NT2/D1 (cell line): ENCODE data around the gene ZMYND15.

Experiments used
- DNase-seq: peaks from one replicate; pipeline ENCODE4 v3.0.0-alpha.2; 2011; ENCODE audit warnings: low read depth, low spot score
- H3K27me3 ChIP-seq: 2 replicates; pipeline ENCODE4 v1.6.0; 2011; ENCODE audit warnings: mild to moderate bottlenecking; ENCODE audit not compliant: insufficient read length, insufficient read depth
- H3K36me3 ChIP-seq: 2 replicates; pipeline ENCODE4 v1.6.1; 2011; ENCODE audit warnings: mild to moderate bottlenecking, low read length, mixed read lengths; ENCODE audit not compliant: insufficient read depth, insufficient read length
- H3K4me1 ChIP-seq: 2 replicates; pipeline ENCODE4 v1.5.1; 2011; ENCODE audit not compliant: insufficient read depth, insufficient read length
- H3K4me3 ChIP-seq: 2 replicates; pipeline ENCODE4 v1.5.1; 2011; ENCODE audit warnings: low read depth; ENCODE audit not compliant: insufficient read length
- H3K9ac ChIP-seq: 2 replicates; pipeline ENCODE4 v1.6.0; 2011; ENCODE audit warnings: low read depth; ENCODE audit not compliant: insufficient read length
- H3K9me3 ChIP-seq: 2 replicates; pipeline ENCODE4 v1.5.1; 2011; ENCODE audit warnings: mild to moderate bottlenecking, low read length; ENCODE audit not compliant: insufficient read depth
- SUZ12 ChIP-seq: IDR thresholded peaks from 2 replicates; pipeline ENCODE4 v1.6.1; 2011; ENCODE audit not compliant: insufficient read length, insufficient read depth; ENCODE audit errors: extremely low read depth
- YY1 ChIP-seq: IDR thresholded peaks from 2 replicates; pipeline ENCODE4 v1.6.1; 2011; ENCODE audit not compliant: insufficient read length, insufficient read depth
- ZNF274 ChIP-seq: IDR thresholded peaks from 2 replicates; pipeline ENCODE4 v1.6.1; 2011; ENCODE audit warnings: mild to moderate bottlenecking, low read depth, low read length

Gene ZMYND15

DNA sequence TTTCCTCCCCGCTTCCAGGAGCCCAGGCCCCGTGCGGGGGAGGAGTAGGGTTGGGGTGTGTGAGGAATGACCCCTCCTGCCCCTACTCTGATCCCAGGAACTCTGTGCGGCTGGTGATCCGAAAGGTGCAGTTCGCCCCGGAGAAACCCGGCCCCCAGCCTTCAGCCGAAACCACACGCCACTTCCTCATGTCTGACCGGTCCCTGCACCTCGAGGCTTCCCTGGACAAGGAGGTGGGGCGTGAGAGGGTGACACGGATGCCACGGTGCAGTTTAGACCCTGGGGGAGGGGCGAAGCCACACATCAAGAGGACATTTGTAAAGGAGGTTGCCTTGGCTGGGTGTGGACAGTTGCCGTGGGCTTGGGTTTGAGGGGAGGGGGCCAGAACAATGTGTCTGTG is 21.8 kb upstream of the ZMYND15 start:
- Histone ChIP-seq H3K4me3 (no peak overlapping the region), H3K9me3 (no peaks in the 10 kb centered on the region), H3K4me1 (peaks cover 17% of the 10 kb centered on the region), H3K9ac (no peak overlapping the region), H3K36me3 (peaks cover 18% of the 10 kb centered on the region), H3K27me3 (no peaks in the 10 kb centered on the region)
- no peak for DNase-seq
- TF ChIP-seq YY1 (no peak), SUZ12 (no peak), ZNF274 (no peak)

DNA sequence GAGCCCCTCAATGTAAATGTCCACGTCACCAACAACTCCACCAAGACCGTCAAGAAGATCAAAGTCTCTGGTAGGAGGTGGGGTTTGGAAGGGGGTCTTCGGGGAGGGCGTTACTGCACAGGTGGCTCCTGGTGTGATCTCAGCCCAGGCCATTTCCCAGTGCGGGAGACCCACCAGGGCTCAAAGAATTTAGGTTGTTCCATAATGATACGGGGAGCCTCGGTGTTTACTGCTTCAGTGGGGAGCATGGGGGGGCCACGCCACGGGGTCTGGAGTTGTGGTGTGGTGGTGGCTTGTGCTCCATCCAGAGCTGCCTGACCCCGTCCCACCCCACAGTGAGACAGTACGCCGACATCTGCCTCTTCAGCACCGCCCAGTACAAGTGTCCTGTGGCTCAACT is 21.4 kb upstream of the ZMYND15 start:
- Histone ChIP-seq H3K27me3 (no peaks in the 10 kb centered on the region), H3K4me1 (peaks cover 17% of the 10 kb centered on the region), H3K9me3 (no peaks in the 10 kb centered on the region), H3K9ac (no peak overlapping the region), H3K36me3 (peaks cover 18% of the 10 kb centered on the region), H3K4me3 (no peak overlapping the region)
- no peak for TF ChIP-seq ZNF274
- no peak for TF ChIP-seq SUZ12
- DNase-seq = no peak

DNA sequence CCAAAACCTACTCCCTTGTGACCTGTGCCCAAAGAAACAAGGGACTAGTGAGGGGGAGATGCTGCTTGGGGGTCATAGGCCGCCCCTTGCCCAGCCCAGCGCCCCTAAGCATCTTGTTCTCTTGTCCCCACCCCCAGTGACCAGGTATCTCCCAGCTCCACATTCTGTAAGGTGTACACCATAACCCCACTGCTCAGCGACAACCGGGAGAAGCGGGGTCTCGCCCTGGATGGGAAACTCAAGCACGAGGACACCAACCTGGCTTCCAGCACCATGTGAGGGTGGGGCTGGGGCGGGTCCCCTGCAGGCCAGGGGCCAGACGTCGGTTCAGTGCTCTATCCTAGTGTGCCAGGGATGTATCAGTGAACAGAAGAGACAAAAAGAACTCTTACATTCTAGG is 20.5 kb upstream of the ZMYND15 start:
- H3K9ac ChIP-seq = no peak overlapping the region
- DNase-seq = no peak
- no peaks in the 10 kb centered on the region for H3K27me3 ChIP-seq
- H3K4me1 ChIP-seq = peaks cover 17% of the 10 kb centered on the region
- no peak for TF ChIP-seq SUZ12
- TF ChIP-seq YY1 = no peak
- TF ChIP-seq ZNF274 = no peak
- H3K4me3 ChIP-seq = no peak overlapping the region
- H3K36me3 ChIP-seq = peaks cover 18% of the 10 kb centered on the region
- no peaks in the 10 kb centered on the region for H3K9me3 ChIP-seq

DNA sequence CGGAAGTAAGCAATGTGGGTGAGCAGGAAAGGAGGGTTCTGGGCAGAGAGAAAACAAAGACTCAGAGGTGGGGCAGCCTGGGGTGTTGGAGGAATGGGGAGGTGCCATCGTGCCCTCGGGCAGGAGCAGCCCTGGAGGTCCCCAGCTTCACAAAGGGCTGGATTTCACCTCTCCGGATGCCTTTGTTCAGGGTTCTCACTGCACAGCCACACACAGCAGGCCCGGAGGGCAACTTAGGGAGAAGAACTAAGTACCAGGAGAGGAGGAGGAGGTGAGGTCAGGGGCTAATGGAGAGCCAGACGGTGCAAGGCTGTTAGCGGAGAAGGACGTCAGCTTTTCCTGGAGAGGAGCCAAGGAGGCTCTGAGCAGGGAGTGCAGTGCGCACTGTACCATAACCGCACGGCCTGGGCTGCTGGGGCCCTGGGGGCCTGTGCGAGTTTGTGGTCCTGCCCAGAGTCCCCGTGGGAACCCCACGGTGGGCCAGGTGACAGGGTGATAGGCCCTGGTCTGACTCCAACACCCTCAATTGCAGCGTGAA is 19.9 kb upstream of the ZMYND15 start:
- Histone ChIP-seq H3K9me3 (no peaks in the 10 kb centered on the region), H3K36me3 (peaks cover 18% of the 10 kb centered on the region), H3K9ac (peak overlapping the region; percentile 2), H3K27me3 (no peaks in the 10 kb centered on the region), H3K4me3 (no peak overlapping the region), H3K4me1 (peaks cover 17% of the 10 kb centered on the region)
- no peak for DNase-seq
- TF ChIP-seq YY1 (no peak), SUZ12 (no peak), ZNF274 (no peak)

DNA sequence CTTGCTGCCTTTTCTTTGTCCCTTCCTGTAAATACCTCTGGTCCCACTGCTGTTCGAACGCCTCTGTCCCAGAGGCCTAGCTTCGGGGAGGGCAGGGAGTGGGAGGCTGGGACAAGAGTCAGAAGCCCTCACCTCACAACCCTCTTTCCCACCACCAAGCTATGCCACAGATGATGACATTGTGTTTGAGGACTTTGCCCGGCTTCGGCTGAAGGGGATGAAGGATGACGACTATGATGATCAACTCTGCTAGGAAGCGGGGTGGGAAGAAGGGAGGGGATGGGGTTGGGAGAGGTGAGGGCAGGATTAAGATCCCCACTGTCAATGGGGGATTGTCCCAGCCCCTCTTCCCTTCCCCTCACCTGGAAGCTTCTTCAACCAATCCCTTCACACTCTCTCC is 18.8 kb upstream of the ZMYND15 start:
- TF ChIP-seq YY1 = no peak
- no peak for TF ChIP-seq SUZ12
- Histone ChIP-seq H3K4me1 (peaks cover 13% of the 10 kb centered on the region), H3K9ac (no peak overlapping the region), H3K36me3 (peaks cover 18% of the 10 kb centered on the region), H3K9me3 (no peaks in the 10 kb centered on the region), H3K27me3 (no peaks in the 10 kb centered on the region), H3K4me3 (no peak overlapping the region)
- no peak for DNase-seq

DNA sequence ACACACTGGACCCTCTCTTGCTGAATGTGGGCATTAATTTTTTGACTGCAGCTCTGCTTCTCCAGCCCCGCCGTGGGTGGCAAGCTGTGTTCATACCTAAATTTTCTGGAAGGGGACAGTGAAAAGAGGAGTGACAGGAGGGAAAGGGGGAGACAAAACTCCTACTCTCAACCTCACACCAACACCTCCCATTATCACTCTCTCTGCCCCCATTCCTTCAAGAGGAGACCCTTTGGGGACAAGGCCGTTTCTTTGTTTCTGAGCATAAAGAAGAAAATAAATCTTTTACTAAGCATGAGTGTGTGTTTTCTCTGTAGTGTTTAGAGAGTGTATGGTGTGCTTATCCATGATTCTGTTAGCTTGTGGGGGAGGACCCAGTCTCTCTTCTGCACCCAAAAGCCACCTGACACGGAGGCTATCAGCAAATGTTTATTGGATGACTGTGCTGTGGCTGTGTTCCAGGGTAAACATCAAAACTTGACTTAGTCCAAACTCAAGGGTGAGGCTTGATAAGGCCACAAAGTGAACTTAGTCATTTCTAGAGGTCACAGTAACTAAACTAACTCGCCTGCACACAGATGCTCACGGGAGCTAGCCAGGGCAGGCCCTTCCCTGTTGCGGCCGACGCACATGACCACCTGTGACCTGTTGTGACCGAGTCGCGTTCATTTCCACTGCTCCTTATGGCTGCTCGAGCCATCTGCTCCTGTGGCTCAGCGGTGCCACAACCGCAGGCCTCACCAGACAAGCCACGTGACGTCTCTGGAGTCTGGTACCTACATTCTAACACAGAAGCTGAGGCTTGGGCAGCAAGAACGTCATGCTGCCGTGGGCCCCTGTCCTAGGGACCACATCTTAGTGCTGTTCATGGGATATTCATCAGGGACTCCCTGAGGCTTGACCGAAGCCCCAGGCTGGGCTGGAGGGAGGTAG is 18.2 kb upstream of the ZMYND15 start:
- Histone ChIP-seq H3K9me3 (no peaks in the 10 kb centered on the region), H3K27me3 (no peaks in the 10 kb centered on the region), H3K36me3 (peaks cover 18% of the 10 kb centered on the region), H3K4me1 (peaks cover 13% of the 10 kb centered on the region), H3K4me3 (no peak overlapping the region), H3K9ac (no peak overlapping the region)
- DNase-seq = no peak
- no peak for TF ChIP-seq ZNF274
- TF ChIP-seq SUZ12 = no peak
- TF ChIP-seq YY1 = no peak

DNA sequence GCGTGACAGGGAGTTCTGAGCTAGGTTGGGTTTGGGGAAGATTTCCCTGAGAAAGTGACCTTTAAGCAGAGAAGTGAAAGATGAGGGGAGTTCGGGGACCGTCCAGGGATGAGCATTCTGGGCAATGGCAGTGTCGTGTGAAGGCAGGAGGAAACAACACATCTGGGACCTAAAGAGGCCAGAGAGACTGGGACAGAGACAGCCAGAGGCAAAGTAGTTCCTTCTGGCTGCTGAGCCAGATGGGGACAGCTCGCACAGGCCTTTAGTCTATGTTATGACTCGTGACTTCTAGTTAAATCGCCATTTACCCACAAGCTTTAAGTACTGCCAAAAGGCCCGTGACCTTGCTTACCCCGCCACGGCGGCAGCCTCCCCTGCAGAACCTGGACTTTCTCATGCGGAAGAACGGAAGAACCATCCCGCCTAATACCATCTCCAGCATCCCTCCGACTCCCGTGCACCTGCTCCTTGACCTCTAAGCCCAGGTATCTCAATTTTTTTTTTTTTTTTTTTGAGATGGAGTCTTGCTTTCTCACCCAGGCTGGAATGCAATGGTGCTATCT is 16.9 kb upstream of the ZMYND15 start:
- Histone ChIP-seq H3K9me3 (no peaks in the 10 kb centered on the region), H3K4me1 (peaks cover 13% of the 10 kb centered on the region), H3K9ac (no peak overlapping the region), H3K36me3 (peaks cover 13% of the 10 kb centered on the region), H3K4me3 (no peak overlapping the region), H3K27me3 (no peaks in the 10 kb centered on the region)
- DNase-seq = no peak
- TF ChIP-seq SUZ12 (no peak), YY1 (no peak), ZNF274 (no peak)
